NCI-H2107 treated with DMSO at 0.1 percent for 48 hours (cell line): ENCODE measurements around the gene CHST11.

Source experiments
- DNase-seq: peaks from one replicate; lab custom pipeline; 2025; ENCODE audit not compliant: unreplicated experiment; lab: John Stamatoyannopoulos, UW

CHST11 gene

DNA sequence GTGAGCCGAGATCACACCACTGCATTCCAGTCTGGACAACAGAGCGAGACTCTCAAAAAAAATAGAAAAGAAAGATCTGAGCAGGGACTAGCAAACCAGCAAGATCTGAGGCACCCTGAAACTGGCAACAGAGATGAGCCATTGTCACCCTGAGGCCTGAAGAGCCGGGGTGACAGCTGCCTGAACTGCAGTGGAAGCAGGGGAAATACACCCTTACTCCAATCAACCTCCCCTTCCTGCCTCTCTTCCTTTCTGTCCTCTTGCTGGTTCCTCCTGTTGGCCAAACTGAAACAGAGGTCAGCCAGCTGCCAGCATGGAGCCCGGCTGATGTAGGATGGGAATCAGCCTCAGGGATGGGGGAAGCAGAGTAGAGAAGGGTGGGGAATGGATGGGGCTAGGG is 192.0 kb downstream of the CHST11 start:
- no peak for DNase-seq

DNA sequence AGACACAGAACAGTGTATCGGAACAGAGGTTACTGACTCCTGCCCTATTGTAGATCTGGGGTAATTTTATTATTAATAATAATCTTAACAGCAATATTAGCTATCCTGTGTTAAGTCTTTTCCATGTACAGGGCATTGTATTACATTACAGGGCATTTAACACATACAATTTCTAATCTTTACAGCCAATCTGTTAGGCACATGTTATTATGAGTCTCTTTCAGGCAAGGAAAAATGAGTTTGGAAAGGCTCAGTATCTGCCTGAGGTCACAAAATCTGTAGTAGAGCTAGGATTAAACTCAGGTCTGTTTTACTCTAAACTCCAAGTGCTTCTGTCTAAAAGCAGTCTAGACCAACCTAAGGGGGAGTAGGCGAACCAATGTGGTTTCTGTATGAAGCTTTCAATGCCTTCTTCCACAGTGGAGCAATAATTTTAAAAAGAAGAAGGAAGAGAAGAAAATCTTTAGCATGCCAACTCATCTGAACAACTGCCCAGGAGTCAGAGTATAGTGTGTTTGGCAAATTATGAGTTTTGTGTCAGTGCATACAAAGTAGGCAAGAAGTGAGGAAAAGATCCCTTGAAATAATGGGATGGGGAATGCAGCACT is 192.6 kb downstream of the CHST11 start:
- DNase-seq: no peak

DNA sequence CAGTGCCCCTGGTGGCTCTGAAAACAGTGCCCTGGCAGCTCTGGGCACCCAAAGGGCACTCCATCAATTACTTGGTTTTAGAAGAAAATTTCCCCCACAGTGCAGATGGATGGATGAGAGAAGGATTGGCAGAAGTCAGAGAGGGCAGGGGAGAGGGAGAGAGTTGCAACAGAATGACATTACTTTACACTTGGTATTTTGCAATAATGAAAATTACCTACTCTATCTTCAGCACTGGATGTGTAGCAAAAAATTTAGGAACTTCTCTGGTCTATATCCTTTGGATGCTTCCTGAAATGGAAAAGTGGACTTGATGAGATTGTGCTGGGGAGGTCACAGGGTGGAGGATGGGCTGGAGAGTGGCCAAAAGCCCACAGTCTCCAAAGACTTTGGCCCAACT is 193.2 kb downstream of the CHST11 start:
- DNase-seq: no peak

DNA sequence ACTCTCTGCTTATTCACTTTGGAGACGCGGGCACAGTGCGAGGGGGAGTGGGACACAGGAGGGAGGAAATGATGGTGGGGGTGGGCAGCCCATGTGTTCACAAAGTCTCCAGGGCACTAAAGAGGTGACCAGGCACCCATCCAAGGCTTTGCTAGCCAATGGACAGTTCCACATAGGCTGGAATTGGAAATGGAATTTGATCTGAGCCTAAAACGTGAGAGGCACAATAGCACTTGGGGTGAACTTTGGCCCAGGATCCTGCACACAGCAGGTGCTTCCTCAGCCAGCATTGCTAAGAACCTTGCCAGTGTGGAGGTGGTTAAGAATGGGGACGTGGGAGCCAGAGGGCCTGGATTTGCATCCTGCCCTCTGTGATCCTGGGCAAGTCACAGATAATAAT is 193.8 kb downstream of the CHST11 start:
- no peak for DNase-seq

DNA sequence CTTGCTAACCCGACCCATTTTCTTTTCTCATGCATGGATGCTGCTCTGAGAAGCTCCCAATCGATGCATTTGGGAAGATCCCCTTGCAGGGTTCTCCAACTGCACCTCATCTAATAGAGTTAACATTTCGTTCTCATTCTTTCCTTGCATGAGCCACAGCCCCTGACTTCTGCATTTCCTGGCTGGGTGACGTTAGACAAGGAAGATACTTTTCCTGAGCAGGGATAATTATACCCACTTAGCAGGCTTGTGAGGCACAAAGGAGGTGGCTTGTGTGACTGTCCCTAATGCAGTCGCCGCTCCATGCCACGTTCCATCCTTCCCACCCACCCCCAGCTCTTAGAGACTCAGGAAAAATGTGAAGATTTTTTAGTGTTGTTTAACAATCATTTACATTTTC is 195.1 kb downstream of the CHST11 start:
- DNase-seq: no peak

DNA sequence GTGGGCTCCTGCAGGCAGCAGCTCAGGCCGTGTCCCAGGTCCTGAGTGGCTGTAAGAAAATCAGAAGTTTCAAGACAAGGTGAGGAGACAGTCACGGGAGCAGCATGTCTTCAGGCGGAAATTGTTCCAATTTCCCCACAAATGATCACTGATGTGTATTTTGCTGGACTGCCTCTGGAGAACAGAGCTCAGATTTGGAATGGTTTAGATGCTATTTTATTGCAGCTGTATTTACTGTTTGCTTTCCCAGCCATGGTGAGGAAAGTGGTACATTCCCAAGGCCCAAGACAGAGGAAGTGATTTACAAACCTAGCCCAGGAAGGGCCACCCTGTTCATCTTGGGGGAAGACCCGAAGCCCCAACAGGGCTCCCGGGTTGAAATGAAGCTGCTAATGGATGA is 195.6 kb downstream of the CHST11 start:
- DNase-seq: no peak

DNA sequence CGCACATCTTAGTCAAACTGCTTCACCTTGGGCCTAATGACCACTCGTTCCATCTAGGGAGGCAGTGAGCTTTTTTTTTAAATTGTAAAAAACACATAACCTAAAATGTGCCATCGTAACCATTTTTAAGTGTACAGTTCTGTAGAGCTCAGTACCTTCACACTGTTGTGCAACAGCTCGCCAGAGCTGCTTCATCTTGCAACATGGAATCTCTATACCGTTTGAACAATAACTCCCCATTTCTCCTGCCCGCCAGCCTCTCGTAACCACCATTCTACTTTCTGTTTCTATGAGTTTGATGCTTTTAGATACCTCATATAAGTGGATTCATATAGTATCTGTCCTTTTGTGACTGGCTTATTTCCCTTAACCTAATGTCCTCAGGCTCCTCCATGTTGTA is 196.2 kb downstream of the CHST11 start:
- DNase-seq: no peak

DNA sequence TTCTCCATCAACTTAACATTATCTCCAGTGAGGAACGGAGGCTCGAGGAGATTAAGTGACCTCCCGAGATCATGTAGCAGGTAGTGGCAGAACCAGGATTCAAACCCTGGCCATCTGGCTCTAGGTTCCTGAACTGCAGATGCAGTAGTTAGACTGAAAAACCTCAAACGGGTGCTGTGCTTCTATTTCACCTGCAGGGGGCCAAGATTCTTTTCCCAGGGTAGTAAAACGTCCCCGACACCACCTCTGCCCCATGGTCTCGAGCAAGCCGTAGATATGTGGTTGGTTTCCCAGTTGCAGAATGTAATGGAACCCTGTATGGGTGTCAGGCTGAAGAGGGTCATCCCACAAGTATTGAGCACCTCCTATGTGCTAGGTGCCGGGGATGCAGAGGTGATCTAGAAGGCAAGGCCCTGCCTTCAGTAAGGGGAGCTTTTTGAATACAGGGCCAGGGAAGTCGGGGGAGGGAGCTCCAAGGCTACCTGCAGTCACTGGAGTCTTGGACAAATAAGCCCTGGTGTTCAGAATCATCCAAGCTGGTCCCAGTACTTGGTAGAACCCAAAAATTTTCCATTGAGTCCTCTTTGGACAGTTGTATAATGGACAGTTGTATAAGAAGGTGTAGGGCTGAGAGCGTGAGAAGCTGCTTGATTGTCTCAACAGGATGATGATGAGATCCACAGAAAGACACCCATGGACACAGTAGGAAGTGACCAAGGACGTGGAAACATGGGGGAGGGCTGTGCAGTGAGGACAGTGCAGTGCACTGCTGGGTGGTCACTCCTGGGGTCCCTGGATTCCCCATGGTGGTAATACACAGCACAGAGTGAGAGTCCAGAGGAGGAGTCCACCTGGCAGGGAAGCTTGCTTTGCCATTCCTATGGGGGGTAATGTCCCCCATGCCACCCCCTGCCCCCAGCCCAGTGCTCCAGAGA is 197.2 kb downstream of the CHST11 start:
- DNase-seq: no peak

DNA sequence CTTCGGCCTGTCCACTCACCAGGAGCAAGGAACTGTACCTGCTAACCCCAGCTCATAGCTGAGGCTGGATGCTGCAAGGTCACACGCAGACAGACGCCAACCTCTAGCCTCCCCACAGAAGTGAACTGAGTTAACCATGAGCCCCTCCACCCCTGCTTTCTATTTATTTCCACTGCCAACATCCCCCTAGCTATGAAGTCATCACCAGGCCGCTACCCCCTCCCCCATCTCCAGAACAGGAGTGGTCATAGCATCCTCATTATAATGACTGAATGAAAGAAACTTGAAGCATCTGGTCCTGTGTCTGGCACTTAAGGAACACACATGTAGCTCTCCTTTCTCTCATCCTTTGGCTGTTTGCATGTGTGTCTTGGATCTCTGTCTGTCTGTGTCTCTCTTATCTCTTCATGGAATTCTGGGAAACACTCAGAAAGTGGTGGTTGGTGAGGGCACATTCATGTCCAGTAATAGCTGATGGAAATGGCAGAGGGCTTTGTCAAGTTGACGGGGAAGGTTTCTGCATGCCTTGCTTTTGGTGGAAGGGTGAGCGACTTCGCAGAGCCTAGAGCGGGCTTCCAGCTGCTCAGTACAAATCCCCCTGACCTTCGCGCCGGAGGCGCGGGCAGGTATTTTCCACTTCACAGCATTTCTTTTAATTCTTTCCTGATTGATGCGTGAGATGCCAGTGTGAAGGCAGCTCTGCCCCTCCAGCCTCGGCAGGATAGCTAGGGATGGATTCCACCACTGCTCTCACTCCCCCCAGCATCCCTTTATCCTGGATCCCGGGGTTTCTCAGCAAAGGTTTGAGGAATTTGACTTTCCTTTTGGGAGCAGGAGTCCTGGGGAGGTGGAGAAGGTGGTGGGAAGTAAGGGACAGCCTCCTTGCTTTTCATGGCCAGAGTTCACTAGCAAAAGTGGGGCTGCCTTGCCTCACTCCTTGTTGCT is 198.2 kb downstream of the CHST11 start:
- DNase-seq: no peak

DNA sequence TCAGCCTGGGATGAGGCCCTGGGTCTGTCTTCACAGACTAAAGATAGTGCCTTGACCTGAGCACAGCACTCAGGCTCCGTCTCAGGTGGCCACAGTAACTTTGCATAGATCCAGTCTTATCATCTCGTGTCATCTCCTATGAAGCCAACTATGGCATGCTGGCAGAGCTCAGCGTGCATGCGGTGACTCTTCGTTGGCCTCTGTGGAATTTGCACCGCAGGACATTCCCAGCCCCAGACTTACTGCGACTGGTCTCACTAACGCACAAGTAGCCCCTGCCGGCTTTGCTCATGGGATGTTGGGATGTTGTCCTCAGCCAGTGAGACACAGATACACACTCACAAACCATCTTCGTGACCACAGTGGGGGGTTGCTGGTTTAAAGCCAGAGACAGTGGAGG is 199.6 kb downstream of the CHST11 start:
- no peak for DNase-seq

DNA sequence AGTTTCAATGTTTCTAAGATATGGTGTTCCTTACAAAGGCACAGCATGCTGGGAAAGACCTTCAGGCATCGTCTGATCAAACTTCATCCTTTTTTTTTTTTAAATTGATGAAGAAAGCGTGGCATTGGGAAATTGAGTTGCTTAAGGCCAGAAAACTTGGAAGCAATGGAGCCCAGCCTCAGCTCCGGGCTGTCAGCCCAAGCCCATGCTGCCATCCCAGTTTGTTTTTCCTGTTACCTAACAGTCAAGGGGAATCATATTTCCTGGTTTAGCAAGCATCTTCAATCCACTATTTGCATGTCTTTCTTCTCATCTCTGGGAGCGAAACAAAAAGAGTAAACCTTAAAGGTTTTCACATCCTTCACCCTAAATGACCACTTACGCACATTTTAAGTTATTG is 200.2 kb downstream of the CHST11 start:
- peak; percentile 81 for DNase-seq

DNA sequence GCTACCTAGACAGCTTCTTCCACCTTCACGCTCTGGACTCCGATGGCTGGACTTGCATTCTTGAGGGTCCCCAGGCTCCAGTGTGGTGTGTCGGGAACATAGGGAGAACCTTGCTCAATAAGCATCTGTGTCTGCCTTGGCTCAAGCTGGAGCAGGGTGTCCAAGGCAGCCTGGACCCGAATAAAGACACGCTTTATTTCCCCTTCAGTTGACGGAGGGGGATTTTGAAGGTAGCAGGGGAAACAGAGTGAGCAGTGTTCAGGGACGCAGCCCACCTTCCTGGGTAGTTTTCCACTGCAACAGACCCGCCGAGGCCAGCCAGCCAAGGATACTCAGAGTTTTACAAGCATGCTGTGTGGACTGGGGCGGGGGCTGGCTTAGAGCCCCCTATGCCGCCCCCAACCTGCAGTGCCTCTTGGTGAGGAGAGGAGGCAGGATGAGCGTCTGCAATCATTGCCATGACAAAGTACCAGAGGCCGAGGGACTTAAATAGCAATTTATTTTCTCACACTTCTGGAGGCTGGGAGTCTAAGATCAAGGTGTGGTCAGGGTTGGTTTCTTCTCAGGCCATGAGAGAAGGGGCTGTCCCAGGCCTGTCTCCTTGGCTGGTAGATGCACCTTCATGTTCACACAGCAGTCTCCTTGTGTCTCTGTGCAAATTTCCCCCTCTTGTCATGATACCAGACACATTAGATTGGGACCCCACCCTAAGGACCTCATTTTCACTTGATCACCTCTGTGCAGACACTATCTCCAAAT is 201.2 kb downstream of the CHST11 start:
- no peak for DNase-seq

DNA sequence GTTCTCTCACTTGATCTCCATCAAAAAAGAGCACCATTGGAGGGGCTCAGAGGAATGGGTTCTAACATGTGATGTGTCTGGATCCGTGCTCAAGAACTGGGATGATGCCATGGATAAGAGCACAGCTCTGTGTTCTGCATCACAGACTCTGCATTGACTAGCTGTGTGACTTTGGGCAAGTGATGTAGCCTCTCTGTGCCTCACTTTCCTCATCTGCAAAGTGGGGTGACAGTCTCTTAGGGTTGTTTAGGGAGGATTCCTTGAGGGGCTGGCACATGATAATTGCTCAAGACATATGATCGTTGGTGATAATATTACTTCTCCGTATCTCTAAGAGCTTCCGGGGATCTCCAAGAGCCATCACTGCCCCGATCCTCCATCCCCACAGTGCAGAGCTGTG is 202.3 kb downstream of the CHST11 start:
- no peak for DNase-seq

DNA sequence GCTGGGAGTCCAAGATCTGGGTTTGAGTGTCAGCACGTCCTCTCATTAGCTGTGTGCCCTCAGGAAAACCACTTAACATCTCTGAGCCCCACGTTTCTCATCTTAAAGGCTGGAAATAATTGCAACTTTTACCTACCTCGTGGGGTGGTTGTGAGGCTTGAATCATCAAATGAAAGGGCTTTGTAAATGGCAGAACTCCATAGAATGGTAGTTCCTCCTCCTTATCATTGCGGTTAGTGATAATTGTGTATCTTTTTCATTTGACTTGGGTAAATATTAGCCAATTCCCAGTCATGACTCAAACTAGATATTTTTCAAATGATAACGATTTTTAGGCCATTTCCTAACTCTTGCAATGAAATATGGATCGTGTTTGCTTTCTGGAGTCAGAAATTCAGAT is 205.5 kb downstream of the CHST11 start:
- DNase-seq: no peak

DNA sequence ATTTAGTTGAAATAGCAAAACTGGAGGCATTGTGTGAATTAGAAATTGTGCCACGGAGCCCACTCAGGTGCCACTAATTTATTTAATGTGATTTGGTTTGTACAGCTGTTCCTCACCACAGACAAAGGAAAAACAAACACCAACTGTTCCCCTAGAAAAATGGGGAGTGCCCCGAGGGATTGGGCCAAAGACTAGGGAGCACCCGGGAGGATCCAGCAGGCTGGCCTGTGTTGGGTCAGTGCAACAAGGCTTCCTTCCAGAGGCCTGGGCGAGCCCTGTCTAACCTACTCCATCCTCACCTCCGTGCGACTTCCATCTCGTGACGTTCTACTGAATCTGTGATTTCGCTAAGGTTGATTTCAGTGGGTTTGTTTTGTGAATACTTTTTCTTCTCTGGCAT is 206.2 kb downstream of the CHST11 start:
- no peak for DNase-seq

DNA sequence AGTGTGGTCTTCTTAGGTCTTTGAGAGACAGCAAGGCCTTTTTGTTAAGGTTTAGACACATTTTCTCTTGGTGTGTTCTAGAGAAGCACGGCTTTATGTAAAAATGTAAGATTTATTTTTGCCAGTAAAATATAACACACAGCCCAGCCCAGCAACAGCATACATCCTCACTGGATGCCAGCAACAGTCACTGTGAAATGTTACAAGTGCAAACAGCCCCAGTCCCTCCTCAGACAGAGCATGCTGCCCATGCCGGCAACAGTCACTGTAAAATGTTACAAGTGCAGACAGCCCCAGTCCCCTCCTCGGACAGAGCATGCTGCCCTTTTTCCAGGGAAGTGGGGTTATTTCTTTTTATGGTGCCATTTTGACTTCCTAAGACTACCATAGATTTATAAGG is 207.6 kb downstream of the CHST11 start:
- DNase-seq: no peak

DNA sequence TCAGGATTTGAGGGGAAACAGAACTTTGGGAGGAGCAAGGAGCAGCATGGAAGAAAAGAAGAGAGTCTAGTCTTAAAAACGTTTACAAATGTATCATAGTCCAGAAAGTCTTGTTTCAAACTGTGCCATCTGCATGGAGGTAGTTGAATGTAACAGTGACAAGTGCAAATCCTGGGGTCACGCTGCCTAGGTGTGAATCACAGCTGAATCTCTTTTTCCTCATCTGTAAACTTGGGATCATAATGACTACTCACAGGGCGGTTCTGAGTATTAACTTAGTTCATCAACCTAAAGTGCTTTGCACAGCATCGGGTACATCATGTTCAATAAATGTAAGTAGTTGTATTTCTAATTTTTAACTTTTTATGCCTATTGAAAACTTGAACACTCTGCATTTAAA is 208.5 kb downstream of the CHST11 start:
- DNase-seq: no peak

DNA sequence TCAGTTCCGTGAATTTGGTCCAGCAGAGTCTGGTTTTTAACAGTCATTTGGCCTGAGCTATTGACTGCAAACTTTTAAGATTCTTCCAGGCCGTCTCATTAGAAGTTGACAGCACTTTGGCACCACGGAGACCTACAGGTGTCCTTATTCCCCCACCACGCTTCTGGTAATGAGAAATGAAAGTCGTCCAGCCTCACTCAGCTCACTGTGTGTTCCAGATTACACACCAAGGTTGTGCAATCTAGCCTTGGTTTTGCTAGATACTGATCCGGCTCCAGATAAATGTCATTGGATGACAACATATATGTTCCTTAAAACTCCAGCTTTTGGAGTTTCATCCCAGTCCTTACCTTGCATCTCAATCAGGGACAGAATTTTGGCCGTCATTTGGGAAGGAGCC is 210.4 kb downstream of the CHST11 start:
- DNase-seq: no peak

DNA sequence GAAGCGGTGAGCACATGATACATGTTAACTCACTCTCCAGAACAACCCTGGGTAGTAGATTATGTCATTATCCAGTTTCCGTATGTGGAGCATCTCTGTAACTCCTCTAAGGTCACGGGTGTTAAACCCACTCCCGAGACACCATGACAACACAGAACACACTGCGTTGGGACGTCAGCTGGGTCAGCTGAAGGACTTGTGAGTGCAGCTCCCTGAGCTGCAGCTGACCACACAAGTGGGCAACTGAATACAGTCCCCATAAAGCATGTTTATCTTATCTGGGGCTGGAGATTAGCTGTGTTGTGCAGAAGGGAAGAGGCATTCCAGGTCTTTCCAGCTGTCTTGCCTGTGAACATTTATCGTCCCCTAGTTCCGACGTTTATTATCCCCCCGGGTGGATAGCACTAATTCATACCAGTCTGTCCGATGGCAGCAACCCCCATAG is 211.5 kb downstream of the CHST11 start:
- DNase-seq: peak; percentile 23

DNA sequence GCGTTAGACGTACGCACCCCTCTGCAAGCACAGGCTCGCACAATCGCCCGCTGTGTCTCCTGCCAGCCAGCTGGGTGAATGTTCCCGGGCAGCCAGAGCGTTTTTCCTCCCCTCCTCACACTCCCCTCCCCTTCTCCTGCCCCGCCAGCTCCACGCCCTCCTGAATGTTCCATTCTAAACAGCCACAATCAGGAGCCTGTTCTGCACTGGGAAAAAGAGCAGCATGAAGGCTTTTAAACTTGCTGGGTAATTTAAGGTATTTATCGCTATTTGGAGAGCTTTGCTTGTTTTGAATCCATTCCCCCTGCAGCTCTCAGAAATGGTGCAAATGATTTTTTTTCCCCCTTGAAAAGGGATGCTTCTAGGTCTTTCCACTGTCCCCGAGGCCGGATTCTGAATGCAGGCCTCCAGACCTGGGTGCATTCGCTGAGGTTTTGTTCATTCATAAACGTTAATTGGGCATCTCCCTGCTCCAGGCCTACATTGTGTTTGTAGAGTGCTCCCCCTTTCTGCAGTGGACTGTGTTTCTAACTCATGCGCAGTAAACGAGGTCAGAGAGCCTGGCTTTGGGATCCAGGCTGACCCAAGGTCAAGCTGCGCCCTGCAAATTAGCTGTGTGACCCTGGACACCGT is 212.5 kb downstream of the CHST11 start:
- DNase-seq: peak; percentile 73
